KMS-11 (cell line): ENCODE data around the gene CSNK1G2.
A peak's percentile ranks its signal among the peaks of the same experiment; 100 is the strongest.

ENCODE experiments used
- H2AFZ ChIP-seq: fragments of 200-600 bp; sonication (generic); 2 replicates; pipeline ENCODE4 v1.6.1; 2016; ENCODE audit warnings: antibody characterized with exemption, mixed run types, low read depth
- H3K27ac ChIP-seq: fragments of 200-600 bp; sonication (generic); 2 replicates; pipeline ENCODE4 v1.6.1; 2016; ENCODE audit warnings: mild to moderate bottlenecking, mixed run types
- H3K27me3 ChIP-seq: fragments of 200-600 bp; sonication (generic); 2 replicates; pipeline ENCODE4 v1.6.1; 2017; ENCODE audit warnings: mild to moderate bottlenecking, low read depth, mixed run types, moderate library complexity; ENCODE audit not compliant: insufficient read depth
- H3K36me3 ChIP-seq: fragments of 200-600 bp; sonication (generic); 2 replicates; pipeline ENCODE4 v1.6.1; 2017; ENCODE audit warnings: mild to moderate bottlenecking, mixed run types; ENCODE audit not compliant: insufficient read depth
- H3K4me1 ChIP-seq: fragments of 200-600 bp; sonication (generic); 2 replicates; pipeline ENCODE4 v1.6.1; 2016; ENCODE audit warnings: mild to moderate bottlenecking, low read depth, mixed run types; ENCODE audit not compliant: poor library complexity, severe bottlenecking
- H3K4me2 ChIP-seq: fragments of 200-600 bp; sonication (generic); 2 replicates; pipeline ENCODE4 v1.7.0; 2016; ENCODE audit warnings: mild to moderate bottlenecking, mixed run types
- H3K4me3 ChIP-seq: fragments of 200-600 bp; sonication (generic); IDR thresholded peaks from 2 replicates; pipeline ENCODE4 v1.6.1; 2017; ENCODE audit warnings: low read depth, low read length, mixed read lengths; ENCODE audit not compliant: insufficient read depth
- H3K79me2 ChIP-seq: fragments of 200-600 bp; sonication (generic); 2 replicates; pipeline ENCODE4 v1.6.1; 2016; ENCODE audit warnings: low read depth, mixed run types; ENCODE audit not compliant: insufficient read depth
- H3K9ac ChIP-seq: fragments of 200-600 bp; sonication (generic); 2 replicates; pipeline ENCODE4 v1.6.1; 2016; ENCODE audit warnings: mild to moderate bottlenecking, mixed run types
- H4K20me1 ChIP-seq: fragments of 200-600 bp; sonication (generic); 2 replicates; pipeline ENCODE4 v1.6.1; 2016; ENCODE audit warnings: mild to moderate bottlenecking, mixed run types; ENCODE audit not compliant: insufficient read depth
- TF ChIP-seq, protein P1 (sequence below): fragments of 200-600 bp; sonication (generic); conservative IDR thresholded peaks from 2 replicates; pipeline ENCODE4 v1.6.1; 2017; ENCODE audit warnings: low read depth, mild to moderate bottlenecking, antibody characterized with exemption, low read length, moderate library complexity, mixed read lengths

CSNK1G2 gene

DNA sequence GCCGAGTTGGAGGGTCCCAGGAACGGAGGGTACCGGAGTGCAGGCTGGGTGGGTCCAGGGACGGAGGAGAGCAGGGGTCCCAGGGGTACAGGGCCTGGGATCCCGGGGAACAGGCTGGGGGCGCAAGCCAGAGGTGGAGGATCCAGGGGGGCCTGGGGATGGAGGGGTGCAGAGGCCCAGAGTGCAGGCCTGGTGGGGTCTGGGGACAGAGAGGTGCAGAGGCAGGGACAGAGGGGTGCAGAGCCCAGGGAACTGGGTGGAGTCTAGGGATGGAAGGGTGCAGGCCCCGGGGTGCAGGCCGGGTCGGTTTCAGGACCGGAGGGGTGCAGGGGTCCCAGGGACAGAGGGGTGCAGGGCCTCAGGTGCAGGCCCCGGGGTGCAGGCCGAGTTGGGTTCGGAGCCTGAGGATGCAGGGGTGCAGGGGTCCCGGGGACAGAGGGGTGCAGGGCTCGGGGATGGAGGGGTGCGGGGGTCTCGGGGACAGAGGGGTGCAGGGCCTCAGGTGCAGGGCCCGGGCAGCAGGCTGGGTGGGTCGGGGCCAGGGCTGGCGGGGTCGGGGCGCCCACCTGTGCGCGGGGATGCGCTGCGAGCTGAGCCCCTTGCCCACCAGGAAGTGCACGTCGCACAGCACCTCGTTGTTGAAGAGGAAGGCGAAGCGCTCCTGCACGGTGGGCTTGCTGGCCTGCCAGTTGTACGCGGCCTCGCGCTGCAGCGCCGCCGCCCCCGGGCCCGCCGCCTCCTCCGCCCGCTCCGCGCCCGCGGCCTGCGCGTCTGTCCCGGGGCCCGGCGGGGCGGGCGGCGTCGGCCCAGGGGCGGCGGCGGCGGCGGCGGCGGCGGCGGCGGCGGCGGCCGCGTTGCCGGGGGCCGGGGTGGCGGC, 74.0 kb downstream of the CSNK1G2 start:
- TF ChIP-seq, protein P1, sequence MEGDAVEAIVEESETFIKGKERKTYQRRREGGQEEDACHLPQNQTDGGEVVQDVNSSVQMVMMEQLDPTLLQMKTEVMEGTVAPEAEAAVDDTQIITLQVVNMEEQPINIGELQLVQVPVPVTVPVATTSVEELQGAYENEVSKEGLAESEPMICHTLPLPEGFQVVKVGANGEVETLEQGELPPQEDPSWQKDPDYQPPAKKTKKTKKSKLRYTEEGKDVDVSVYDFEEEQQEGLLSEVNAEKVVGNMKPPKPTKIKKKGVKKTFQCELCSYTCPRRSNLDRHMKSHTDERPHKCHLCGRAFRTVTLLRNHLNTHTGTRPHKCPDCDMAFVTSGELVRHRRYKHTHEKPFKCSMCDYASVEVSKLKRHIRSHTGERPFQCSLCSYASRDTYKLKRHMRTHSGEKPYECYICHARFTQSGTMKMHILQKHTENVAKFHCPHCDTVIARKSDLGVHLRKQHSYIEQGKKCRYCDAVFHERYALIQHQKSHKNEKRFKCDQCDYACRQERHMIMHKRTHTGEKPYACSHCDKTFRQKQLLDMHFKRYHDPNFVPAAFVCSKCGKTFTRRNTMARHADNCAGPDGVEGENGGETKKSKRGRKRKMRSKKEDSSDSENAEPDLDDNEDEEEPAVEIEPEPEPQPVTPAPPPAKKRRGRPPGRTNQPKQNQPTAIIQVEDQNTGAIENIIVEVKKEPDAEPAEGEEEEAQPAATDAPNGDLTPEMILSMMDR, result no peak
- H3K27ac ChIP-seq, result no peak overlapping the region
- peaks cover 21% of the 10 kb centered on the region; the same call in 1 of the 2 replicates for H3K79me2 ChIP-seq
- no peaks in the 10 kb centered on the region for H3K27me3 ChIP-seq
- H4K20me1 ChIP-seq, result no peaks in the 10 kb centered on the region
- peak overlapping the region; percentile 52; the same call in 1 of the 2 replicates for H3K9ac ChIP-seq
- no peak overlapping the region for H3K4me3 ChIP-seq
- peaks cover 8% of the 10 kb centered on the region for H3K4me1 ChIP-seq
- no peaks in the 10 kb centered on the region for H3K36me3 ChIP-seq
- H3K4me2 ChIP-seq, result peak overlapping the region; percentile 57
- no peak overlapping the region for H2AFZ ChIP-seq

DNA sequence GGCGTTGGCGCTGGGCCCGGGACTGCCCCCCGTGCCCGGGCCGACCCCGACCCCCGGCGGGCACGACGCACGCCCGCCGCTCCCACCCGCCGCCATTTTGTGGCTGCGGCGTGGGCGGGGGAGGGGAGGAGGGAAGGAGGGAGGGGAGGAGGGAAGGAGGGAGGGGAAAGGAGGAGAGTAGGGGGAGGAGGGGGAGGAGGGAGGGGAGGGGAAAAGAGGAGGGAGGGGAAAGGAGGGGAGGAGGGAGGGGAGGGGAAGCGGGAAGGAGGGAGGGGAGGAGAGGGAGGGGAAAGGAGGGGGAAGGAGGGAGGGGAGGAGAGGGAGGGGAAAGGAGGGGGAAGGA, 74.6 kb downstream of the CSNK1G2 start, which contains the start of gene BTBD2:
Gene BTBD2, minus strand, starts transcription at position 107 of the 343 bp plus-strand sequence. Its CDS starts 11 bp downstream, at position 96.
- H2AFZ ChIP-seq, result no peak within 1 kb of the TSS
- no peak within 1 kb of the TSS for H3K4me3 ChIP-seq
- no peaks in the 10 kb centered on the region for H4K20me1 ChIP-seq
- TF ChIP-seq, protein P1, result no peak
- H3K79me2 ChIP-seq, result peaks cover 21% of the 10 kb centered on the region; the same call in 1 of the 2 replicates
- H3K4me1 ChIP-seq, result peaks cover 9% of the 10 kb centered on the region
- H3K9ac ChIP-seq, result peak within 1 kb of the TSS; percentile 52; the same call in 1 of the 2 replicates
- H3K4me2 ChIP-seq, result peak within 1 kb of the TSS; percentile 57
- no peak within 1 kb of the TSS for H3K27ac ChIP-seq
- H3K27me3 ChIP-seq, result no peaks in the 10 kb centered on the region
- H3K36me3 ChIP-seq, result no peaks in the 10 kb centered on the region

DNA sequence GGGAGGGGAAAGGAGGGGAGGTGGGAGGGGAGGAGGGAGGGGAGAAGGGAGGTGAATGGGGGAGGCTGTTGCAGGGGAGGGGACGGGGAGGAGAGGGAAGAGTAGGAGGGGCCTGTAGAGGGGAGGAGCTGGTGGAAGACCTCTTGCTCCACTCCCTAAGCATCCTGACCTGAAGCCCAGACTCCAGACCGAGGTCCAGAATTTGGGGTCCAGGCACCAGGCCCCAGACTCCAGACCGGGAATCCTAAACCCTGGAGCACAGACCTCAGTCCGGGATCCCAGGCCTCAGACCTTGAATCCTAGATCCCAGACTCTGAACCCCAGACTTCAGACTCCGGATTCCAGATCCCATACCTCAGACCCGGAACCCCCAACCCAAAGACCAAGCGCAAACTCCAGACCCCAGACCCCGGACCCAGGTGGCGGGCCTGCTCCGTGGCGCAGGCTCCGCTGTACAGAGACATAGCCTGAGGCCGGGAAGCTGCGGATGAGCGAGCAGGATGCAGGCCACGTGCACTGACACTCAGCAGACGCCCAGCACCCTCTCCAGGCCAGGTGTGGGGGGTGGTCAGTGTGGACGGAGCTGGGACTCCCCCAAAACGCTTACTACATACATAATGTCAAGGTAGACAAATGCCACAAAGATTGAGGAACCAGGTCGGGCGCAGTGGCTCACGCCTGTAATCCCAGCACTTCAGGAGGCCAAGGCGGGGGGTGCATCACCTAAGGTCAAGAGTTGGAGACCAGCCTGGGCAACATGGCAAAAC, 75.3 kb downstream of the CSNK1G2 start:
- H4K20me1 ChIP-seq, result no peaks in the 10 kb centered on the region
- H3K27me3 ChIP-seq, result no peaks in the 10 kb centered on the region
- no peak overlapping the region for H3K4me2 ChIP-seq
- no peak overlapping the region for H2AFZ ChIP-seq
- H3K36me3 ChIP-seq, result no peaks in the 10 kb centered on the region
- H3K27ac ChIP-seq, result no peak overlapping the region
- H3K4me1 ChIP-seq, result peaks cover 9% of the 10 kb centered on the region
- H3K4me3 ChIP-seq, result no peak overlapping the region
- H3K9ac ChIP-seq, result no peak overlapping the region
- TF ChIP-seq, protein P1, result no peak
- H3K79me2 ChIP-seq, result peaks cover 20% of the 10 kb centered on the region; the same call in 1 of the 2 replicates

DNA sequence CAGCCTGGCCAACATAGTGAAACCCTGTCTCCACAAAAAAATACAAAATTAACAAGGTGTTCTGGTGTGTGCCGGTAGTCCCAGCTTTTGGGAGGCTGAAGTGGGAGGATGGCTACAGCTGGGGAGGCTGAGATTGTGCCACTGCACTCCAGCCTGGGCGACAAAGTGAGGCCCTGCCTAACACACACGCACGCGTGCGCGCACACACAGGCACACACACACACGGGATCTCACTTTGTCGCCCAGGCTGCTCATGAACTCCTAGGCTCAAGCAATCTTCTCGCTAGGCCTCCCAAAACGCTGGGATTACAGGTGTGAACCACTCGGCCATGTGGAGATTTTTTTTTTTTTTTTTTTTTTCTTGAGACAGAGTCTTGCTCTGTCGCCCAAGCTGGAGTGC, 77.8 kb downstream of the CSNK1G2 start:
- H3K4me3 ChIP-seq, result no peak overlapping the region
- H2AFZ ChIP-seq, result no peak overlapping the region
- no peak overlapping the region for H3K27ac ChIP-seq
- H4K20me1 ChIP-seq, result no peaks in the 10 kb centered on the region
- H3K36me3 ChIP-seq, result no peaks in the 10 kb centered on the region
- H3K27me3 ChIP-seq, result no peaks in the 10 kb centered on the region
- H3K9ac ChIP-seq, result no peak overlapping the region
- TF ChIP-seq, protein P1, result no peak
- peaks cover 9% of the 10 kb centered on the region for H3K4me1 ChIP-seq
- H3K4me2 ChIP-seq, result no peak overlapping the region
- peaks cover 7% of the 10 kb centered on the region; the same call in 1 of the 2 replicates for H3K79me2 ChIP-seq
